Measurements from ENCODE around the gene BNC2. TPM values are rescaled to one million over a fixed set of nuclear protein-coding genes. Genes with fewer than 3 reads are reported as not detected.

BNC2 gene
- total RNA-seq, 1 donor from 2014 or later = 38.0 TPM

GRCh38 chr9:16475996-16476395 lies 394.5 kb downstream of the BNC2 start:
- Histone ChIP-seq H3K79me2 (ENCODE audit: insufficient read depth, low read length) (no peaks in the 10 kb centered on the region), H3K9me3 (ENCODE audit: insufficient read depth, low read depth, low read length) (no peaks in the 10 kb centered on the region), H3K27ac (ENCODE audit: low read depth, low read length) (no peak overlapping the region), H3K27me3 (ENCODE audit: insufficient read depth, low read length) (no peaks in the 10 kb centered on the region), H3K4me3 (ENCODE audit: insufficient read depth, low read depth, low read length) (no peak overlapping the region), H3K36me3 (ENCODE audit: insufficient read depth, low read length) (no peaks in the 10 kb centered on the region), H3K4me1 (ENCODE audit: insufficient read depth, low read length) (no peaks in the 10 kb centered on the region), H3K4me2 (ENCODE audit: low read length) (no peak overlapping the region), H4K20me1 (ENCODE audit: insufficient read depth, low read length) (no peaks in the 10 kb centered on the region), H3K9ac (ENCODE audit: low read length) (no peak overlapping the region), H2AFZ (ENCODE audit: low read depth, low read length) (no peak overlapping the region)
- DNase-seq (ENCODE audit: low read depth) (no peak), FAIRE-seq (no peak)
- Mint-ChIP-seq H3K4me1 (ENCODE audit: low read depth, unreplicated experiment) (peaks cover 2% of the 10 kb centered on the region), H3K27ac (ENCODE audit: unreplicated experiment) (no peak overlapping the region), H3K27me3 (ENCODE audit: low read depth, unreplicated experiment) (no peaks in the 10 kb centered on the region), H3K9me3 (ENCODE audit: unreplicated experiment) (peaks cover 2% of the 10 kb centered on the region), H3K36me3 (ENCODE audit: low read depth, unreplicated experiment) (peaks cover 4% of the 10 kb centered on the region), H3K4me3 (ENCODE audit: unreplicated experiment) (no peak overlapping the region)
- TF ChIP-seq, protein P1, sequence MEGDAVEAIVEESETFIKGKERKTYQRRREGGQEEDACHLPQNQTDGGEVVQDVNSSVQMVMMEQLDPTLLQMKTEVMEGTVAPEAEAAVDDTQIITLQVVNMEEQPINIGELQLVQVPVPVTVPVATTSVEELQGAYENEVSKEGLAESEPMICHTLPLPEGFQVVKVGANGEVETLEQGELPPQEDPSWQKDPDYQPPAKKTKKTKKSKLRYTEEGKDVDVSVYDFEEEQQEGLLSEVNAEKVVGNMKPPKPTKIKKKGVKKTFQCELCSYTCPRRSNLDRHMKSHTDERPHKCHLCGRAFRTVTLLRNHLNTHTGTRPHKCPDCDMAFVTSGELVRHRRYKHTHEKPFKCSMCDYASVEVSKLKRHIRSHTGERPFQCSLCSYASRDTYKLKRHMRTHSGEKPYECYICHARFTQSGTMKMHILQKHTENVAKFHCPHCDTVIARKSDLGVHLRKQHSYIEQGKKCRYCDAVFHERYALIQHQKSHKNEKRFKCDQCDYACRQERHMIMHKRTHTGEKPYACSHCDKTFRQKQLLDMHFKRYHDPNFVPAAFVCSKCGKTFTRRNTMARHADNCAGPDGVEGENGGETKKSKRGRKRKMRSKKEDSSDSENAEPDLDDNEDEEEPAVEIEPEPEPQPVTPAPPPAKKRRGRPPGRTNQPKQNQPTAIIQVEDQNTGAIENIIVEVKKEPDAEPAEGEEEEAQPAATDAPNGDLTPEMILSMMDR (IDR thresholded peaks at IDR 0.05; ENCODE audit: insufficient read depth, low read depth, low read length) = no peak
- TF ChIP-seq EZH2 (IDR thresholded peaks at IDR 0.05; ENCODE audit: insufficient read depth, low read length) = no peak

GRCh38 chr9:16475257-16475656 lies 395.2 kb downstream of the BNC2 start:
- Histone ChIP-seq H3K4me1 (ENCODE audit: insufficient read depth, low read length) (no peaks in the 10 kb centered on the region), H3K9me3 (ENCODE audit: insufficient read depth, low read depth, low read length) (no peaks in the 10 kb centered on the region), H3K79me2 (ENCODE audit: insufficient read depth, low read length) (no peaks in the 10 kb centered on the region), H3K36me3 (ENCODE audit: insufficient read depth, low read length) (no peaks in the 10 kb centered on the region), H2AFZ (ENCODE audit: low read depth, low read length) (no peak overlapping the region), H3K27ac (ENCODE audit: low read depth, low read length) (no peak overlapping the region), H3K4me2 (ENCODE audit: low read length) (no peak overlapping the region), H3K4me3 (ENCODE audit: insufficient read depth, low read depth, low read length) (no peak overlapping the region), H4K20me1 (ENCODE audit: insufficient read depth, low read length) (no peaks in the 10 kb centered on the region), H3K9ac (ENCODE audit: low read length) (no peak overlapping the region), H3K27me3 (ENCODE audit: insufficient read depth, low read length) (no peaks in the 10 kb centered on the region)
- H3K27me3 Mint-ChIP-seq (ENCODE audit: low read depth, unreplicated experiment) = no peaks in the 10 kb centered on the region
- peaks cover 2% of the 10 kb centered on the region for H3K9me3 Mint-ChIP-seq (ENCODE audit: unreplicated experiment)
- H3K27ac Mint-ChIP-seq (ENCODE audit: unreplicated experiment) = no peak overlapping the region
- TF ChIP-seq EZH2 (IDR thresholded peaks at IDR 0.05; ENCODE audit: insufficient read depth, low read length) = no peak
- TF ChIP-seq, protein P1 (IDR thresholded peaks at IDR 0.05; ENCODE audit: insufficient read depth, low read depth, low read length) = no peak
- no peak overlapping the region for H3K4me3 Mint-ChIP-seq (ENCODE audit: unreplicated experiment)
- H3K36me3 Mint-ChIP-seq (ENCODE audit: low read depth, unreplicated experiment) = peaks cover 8% of the 10 kb centered on the region
- DNase-seq (ENCODE audit: low read depth) (no peak), FAIRE-seq (no peak)
- H3K4me1 Mint-ChIP-seq (ENCODE audit: low read depth, unreplicated experiment) = peaks cover 2% of the 10 kb centered on the region

DNA sequence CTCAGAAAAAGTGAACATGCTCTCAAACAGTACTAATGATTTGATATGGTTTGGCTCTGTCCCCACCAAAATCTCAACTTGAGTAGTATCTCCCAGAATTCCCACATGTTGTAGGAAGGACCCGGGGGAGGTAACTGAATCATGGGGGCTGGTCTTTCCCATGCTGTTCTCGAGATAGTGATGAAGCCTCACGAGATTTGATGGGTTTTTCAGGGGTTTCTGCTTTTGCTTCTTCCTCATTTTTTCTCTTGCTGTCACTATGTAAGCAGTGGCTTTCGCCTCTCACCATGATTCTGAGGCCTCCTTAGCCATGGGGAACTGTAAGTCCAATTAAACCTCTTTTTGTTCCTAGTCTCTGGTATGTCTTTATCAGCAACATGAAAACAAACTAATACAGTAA lies 401.3 kb downstream of the BNC2 start:
- no peaks in the 10 kb centered on the region for H4K20me1 ChIP-seq (ENCODE audit: insufficient read depth, low read length)
- H3K4me1 ChIP-seq (ENCODE audit: insufficient read depth, low read length) = no peaks in the 10 kb centered on the region
- TF ChIP-seq EZH2 (IDR thresholded peaks at IDR 0.05; ENCODE audit: insufficient read depth, low read length) = no peak
- TF ChIP-seq, protein P1 (IDR thresholded peaks at IDR 0.05; ENCODE audit: insufficient read depth, low read depth, low read length) = no peak
- H3K36me3 ChIP-seq (ENCODE audit: insufficient read depth, low read length) = no peaks in the 10 kb centered on the region
- Mint-ChIP-seq H3K9me3 (ENCODE audit: unreplicated experiment) (peaks cover 2% of the 10 kb centered on the region), H3K27ac (ENCODE audit: unreplicated experiment) (no peak overlapping the region), H3K36me3 (ENCODE audit: low read depth, unreplicated experiment) (peaks cover 13% of the 10 kb centered on the region), H3K27me3 (ENCODE audit: low read depth, unreplicated experiment) (no peaks in the 10 kb centered on the region), H3K4me3 (ENCODE audit: unreplicated experiment) (no peak overlapping the region), H3K4me1 (ENCODE audit: low read depth, unreplicated experiment) (no peaks in the 10 kb centered on the region)
- no peak for DNase-seq (ENCODE audit: low read depth)
- FAIRE-seq = no peak
- no peak overlapping the region for H3K4me3 ChIP-seq (ENCODE audit: insufficient read depth, low read depth, low read length)
- no peak overlapping the region for H3K27ac ChIP-seq (ENCODE audit: low read depth, low read length)
- peaks cover 4% of the 10 kb centered on the region for H3K79me2 ChIP-seq (ENCODE audit: insufficient read depth, low read length)
- H3K27me3 ChIP-seq (ENCODE audit: insufficient read depth, low read length) = no peaks in the 10 kb centered on the region
- H2AFZ ChIP-seq (ENCODE audit: low read depth, low read length) = no peak overlapping the region
- no peak overlapping the region for H3K4me2 ChIP-seq (ENCODE audit: low read length)
- H3K9ac ChIP-seq (ENCODE audit: low read length) = no peak overlapping the region
- H3K9me3 ChIP-seq (ENCODE audit: insufficient read depth, low read depth, low read length) = no peaks in the 10 kb centered on the region

Measured in astrocyte (in vitro differentiated cells and primary cell).